Fibroblast of lung (primary cell): ENCODE measurements around the gene TNS3. TPM values are rescaled to one million over a fixed set of nuclear protein-coding genes. Genes with fewer than 3 reads are reported as not detected.

Source experiments
- DNase-seq, 2 donors: peaks; one replicate each; pipeline versions ENCODE4 v3.0.0 to v3.0.0-alpha.2; 2010; ENCODE audit warnings: low read depth in 2 of 2
- H2AFZ ChIP-seq: 2 replicates; pipeline ENCODE4 v1.5.1; 2012; ENCODE audit warnings: low read length, control low read depth, inconsistent platforms
- H3K27ac ChIP-seq: 2 replicates; pipeline ENCODE4 v1.5.1; 2011; ENCODE audit warnings: low read length, control low read depth; ENCODE audit not compliant: insufficient read depth
- H3K27me3 ChIP-seq: 2 replicates; pipeline ENCODE4 v1.5.1; 2011; ENCODE audit warnings: mild to moderate bottlenecking, low read length; ENCODE audit not compliant: control insufficient read depth, insufficient read depth
- H3K36me3 ChIP-seq: 2 replicates; pipeline ENCODE4 v1.5.1; 2011; ENCODE audit warnings: low read length; ENCODE audit not compliant: control insufficient read depth, insufficient read depth
- H3K4me1 ChIP-seq: 2 replicates; pipeline ENCODE4 v1.5.1; 2011; ENCODE audit warnings: low read length; ENCODE audit not compliant: control insufficient read depth, insufficient read depth; ENCODE audit errors: extremely low read depth
- H3K4me2 ChIP-seq: 2 replicates; pipeline ENCODE4 v1.5.1; 2011; ENCODE audit warnings: low read length, control low read depth; ENCODE audit not compliant: insufficient read depth; ENCODE audit errors: extremely low read depth
- H3K4me3 ChIP-seq, 4 experiments: fragments of 200-600 bp in 1 of 4; sonication (generic) in 1 of 4; replicated peaks in 1 of 4; 2 replicates each; pipeline ENCODE4 v1.5.1; 2011 to 2016; ENCODE audit warnings: low read length in 4 of 4, low read depth in 3 of 4, mild to moderate bottlenecking in 3 of 4, control low read depth in 2 of 4, inconsistent platforms in 1 of 4, mixed read lengths in 1 of 4; ENCODE audit not compliant: insufficient read depth in 1 of 4; ENCODE audit errors: control extremely low read depth in 1 of 4
- H3K79me2 ChIP-seq: 2 replicates; pipeline ENCODE4 v1.5.1; 2012; ENCODE audit warnings: mild to moderate bottlenecking, low read length, inconsistent platforms; ENCODE audit not compliant: control insufficient read depth, insufficient read depth
- H3K9ac ChIP-seq: 2 replicates; pipeline ENCODE4 v1.5.1; 2011; ENCODE audit warnings: mild to moderate bottlenecking, low read length, control low read depth; ENCODE audit not compliant: insufficient read depth
- H3K9me3 ChIP-seq: 2 replicates; pipeline ENCODE4 v1.5.1; 2012; ENCODE audit warnings: low read depth, low read length; ENCODE audit not compliant: control insufficient read depth, insufficient read depth
- H4K20me1 ChIP-seq: 2 replicates; pipeline ENCODE4 v1.5.1; 2011; ENCODE audit warnings: low read length; ENCODE audit not compliant: control insufficient read depth, insufficient read depth; ENCODE audit errors: extremely low read depth
- EZH2 ChIP-seq: IDR thresholded peaks from 2 replicates; pipeline ENCODE4 v1.5.1; 2012; ENCODE audit warnings: low read length, control low read depth, mild to moderate bottlenecking; ENCODE audit errors: missing control alignments
- polyA plus RNA-seq, 2 donors: library from polyadenylated mRNA; depleted of rRNA in 1 of 2; stranded (reverse) in 1 of 2; unstranded in 1 of 2; fragments of >200 nt; gene quantifications; 2 replicates each; pipeline ENCODE4 v1.2.1, GENCODE V29; 2011 to 2012; ENCODE audit warnings: missing spikeins in 1 of 2
- total RNA-seq: library from RNA; depleted of rRNA; stranded (reverse); fragments of >200 nt; gene quantifications from 2 replicates; pipeline ENCODE4 v1.2.1, GENCODE V29; 2014
- TF ChIP-seq, protein P1 (sequence below), 2 donors: IDR thresholded peaks in 1 of 2; conservative IDR thresholded peaks in 1 of 2; 1 replicate in 1 of 2; 2 replicates in 1 of 2; pipeline ENCODE4 v1.5.1; 2011 to 2012; ENCODE audit warnings: low read length in 2 of 2, control low read depth in 1 of 2, inconsistent platforms in 1 of 2, low read depth in 1 of 2, mild to moderate bottlenecking in 1 of 2

The TNS3 gene
- total and polyA plus RNA-seq, 2 donors (not counting 1 experiment from before 2014, with no cell fraction given) = 74.4 to 88.8 TPM

DNA sequence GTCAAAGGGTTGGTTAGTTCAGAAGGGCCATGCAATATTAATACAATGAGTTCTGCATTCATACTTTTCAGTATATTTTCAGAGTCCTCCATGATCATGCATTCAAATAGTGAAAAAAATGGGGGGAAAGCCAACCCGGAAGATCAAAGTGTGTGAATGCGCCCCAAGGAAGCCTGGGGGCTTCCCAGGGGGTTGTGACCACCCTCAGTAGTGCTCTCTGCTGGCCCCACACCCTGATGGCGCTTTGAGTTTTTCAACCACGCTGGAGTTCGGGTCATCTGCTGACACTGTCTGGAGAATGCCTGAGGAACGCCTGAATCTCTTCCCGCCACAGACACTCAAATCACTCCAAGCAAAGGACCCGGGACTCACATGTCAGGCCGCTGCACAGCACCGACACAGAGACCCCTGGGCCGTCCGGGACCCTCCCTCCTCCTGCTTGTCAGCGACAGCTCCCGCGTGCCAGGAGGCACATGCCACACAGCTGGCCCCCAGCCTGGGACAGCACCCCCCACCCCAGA lies 1.0 kb downstream of the TNS3 start:
- Histone ChIP-seq H2AFZ (no peak overlapping the region), H3K9ac (peak overlapping the region; percentile 97), H3K36me3 (peaks cover 4% of the 10 kb centered on the region), H3K27ac (peak overlapping the region; percentile 79), H3K4me2 (peak overlapping the region; percentile 74), H3K4me1 (peaks cover 34% of the 10 kb centered on the region), H3K4me3 (peak overlapping the region; percentile 82 to 89 (median 88)), H3K27me3 (no peaks in the 10 kb centered on the region), H3K9me3 (no peaks in the 10 kb centered on the region), H4K20me1 (no peaks in the 10 kb centered on the region), H3K79me2 (peaks cover 50% of the 10 kb centered on the region)
- no peak for TF ChIP-seq EZH2
- TF ChIP-seq, protein P1, sequence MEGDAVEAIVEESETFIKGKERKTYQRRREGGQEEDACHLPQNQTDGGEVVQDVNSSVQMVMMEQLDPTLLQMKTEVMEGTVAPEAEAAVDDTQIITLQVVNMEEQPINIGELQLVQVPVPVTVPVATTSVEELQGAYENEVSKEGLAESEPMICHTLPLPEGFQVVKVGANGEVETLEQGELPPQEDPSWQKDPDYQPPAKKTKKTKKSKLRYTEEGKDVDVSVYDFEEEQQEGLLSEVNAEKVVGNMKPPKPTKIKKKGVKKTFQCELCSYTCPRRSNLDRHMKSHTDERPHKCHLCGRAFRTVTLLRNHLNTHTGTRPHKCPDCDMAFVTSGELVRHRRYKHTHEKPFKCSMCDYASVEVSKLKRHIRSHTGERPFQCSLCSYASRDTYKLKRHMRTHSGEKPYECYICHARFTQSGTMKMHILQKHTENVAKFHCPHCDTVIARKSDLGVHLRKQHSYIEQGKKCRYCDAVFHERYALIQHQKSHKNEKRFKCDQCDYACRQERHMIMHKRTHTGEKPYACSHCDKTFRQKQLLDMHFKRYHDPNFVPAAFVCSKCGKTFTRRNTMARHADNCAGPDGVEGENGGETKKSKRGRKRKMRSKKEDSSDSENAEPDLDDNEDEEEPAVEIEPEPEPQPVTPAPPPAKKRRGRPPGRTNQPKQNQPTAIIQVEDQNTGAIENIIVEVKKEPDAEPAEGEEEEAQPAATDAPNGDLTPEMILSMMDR (conservative IDR thresholded peaks at IDR 0.05 in 1 of 2, IDR thresholded peaks at IDR 0.05 in 1 of 2; ENCODE audit: low read depth in 1 of 2, low read length in 2 of 2) = no peak
- DNase-seq = peak in 1 of 2 donors; percentile 36

DNA sequence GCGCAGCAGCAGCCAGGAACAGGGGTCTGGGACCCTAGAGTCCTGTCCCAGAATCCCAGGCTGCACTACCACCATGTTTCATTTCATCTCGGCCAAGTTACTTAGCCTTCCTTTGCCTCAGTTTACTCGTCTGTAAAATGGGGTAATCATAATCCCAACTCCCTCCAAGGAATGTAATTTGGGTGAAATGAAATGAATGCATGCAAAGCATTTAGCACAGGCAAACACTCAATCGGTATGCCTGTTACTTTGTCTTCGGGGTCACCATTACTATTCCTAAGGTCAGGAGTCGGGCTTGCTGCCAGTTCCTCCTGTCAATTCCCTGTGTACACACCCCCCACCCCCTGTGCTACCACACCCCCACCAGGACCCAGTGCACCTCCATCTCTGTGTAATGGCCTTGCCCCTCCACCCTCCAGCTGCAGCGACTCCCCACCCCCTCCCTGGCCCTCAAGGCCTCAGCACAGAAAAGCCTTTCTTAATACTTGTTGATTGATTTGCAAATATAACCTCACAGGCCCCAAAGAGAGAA lies 1.7 kb downstream of the TNS3 start:
- DNase-seq = peak; percentile 50 to 56
- Histone ChIP-seq H4K20me1 (no peaks in the 10 kb centered on the region), H2AFZ (no peak overlapping the region), H3K27me3 (no peaks in the 10 kb centered on the region), H3K4me3 (peak overlapping the region; percentile 82 to 89 (median 88)), H3K79me2 (peaks cover 53% of the 10 kb centered on the region), H3K9ac (no peak overlapping the region), H3K9me3 (no peaks in the 10 kb centered on the region), H3K4me1 (peaks cover 35% of the 10 kb centered on the region), H3K36me3 (peaks cover 5% of the 10 kb centered on the region), H3K4me2 (peak overlapping the region; percentile 74), H3K27ac (no peak overlapping the region)
- no peak for TF ChIP-seq EZH2
- TF ChIP-seq, protein P1 (conservative IDR thresholded peaks at IDR 0.05 in 1 of 2, IDR thresholded peaks at IDR 0.05 in 1 of 2; ENCODE audit: low read depth in 1 of 2, low read length in 2 of 2) = no peak

DNA sequence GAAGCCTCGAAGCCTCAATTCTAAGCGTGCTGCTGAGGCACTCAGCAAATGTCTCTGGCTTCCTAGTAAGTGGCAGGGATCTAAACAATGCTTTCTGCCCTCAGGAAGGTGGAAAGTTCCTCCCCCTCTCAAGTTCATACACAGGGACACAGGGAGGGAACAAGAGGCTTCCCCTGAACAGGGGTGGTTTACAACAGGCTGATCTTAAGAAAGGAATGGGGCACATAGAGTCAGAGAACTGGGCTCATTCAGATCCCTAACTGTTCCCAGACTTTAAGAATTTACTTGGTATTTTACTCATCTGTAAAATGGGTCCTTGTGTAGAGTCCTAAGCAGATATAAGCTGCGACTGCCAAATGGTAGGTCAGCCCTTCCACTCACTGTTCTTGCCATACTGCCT lies 2.5 kb downstream of the TNS3 start:
- peaks cover 58% of the 10 kb centered on the region for H3K79me2 ChIP-seq
- peaks cover 41% of the 10 kb centered on the region for H3K4me1 ChIP-seq
- DNase-seq = no peak
- peaks cover 5% of the 10 kb centered on the region for H3K36me3 ChIP-seq
- H3K4me3 ChIP-seq = peak overlapping the region in 2 of 4 experiments; percentile 88 to 89
- H3K4me2 ChIP-seq = peak overlapping the region; percentile 74
- TF ChIP-seq EZH2 = no peak
- TF ChIP-seq, protein P1 (conservative IDR thresholded peaks at IDR 0.05 in 1 of 2, IDR thresholded peaks at IDR 0.05 in 1 of 2; ENCODE audit: low read depth in 1 of 2, low read length in 2 of 2) = no peak
- H3K9ac ChIP-seq = no peak overlapping the region
- no peaks in the 10 kb centered on the region for H3K27me3 ChIP-seq
- H2AFZ ChIP-seq = no peak overlapping the region
- no peaks in the 10 kb centered on the region for H4K20me1 ChIP-seq
- no peaks in the 10 kb centered on the region for H3K9me3 ChIP-seq
- peak overlapping the region; percentile 26 for H3K27ac ChIP-seq
